Nephron progenitor cell (in vitro differentiated cells): Measurements from ENCODE around the gene SPSB3.

ENCODE experiments used
- DNase-seq: peaks from one replicate; pipeline ENCODE4 v3.0.0; 2021
- H3K27ac Mint-ChIP-seq: 2 replicates; pipeline ENCODE4 v1.8.0; 2021; ENCODE audit warnings: mild to moderate bottlenecking, moderate library complexity, mixed read lengths
- H3K27me3 Mint-ChIP-seq: 2 replicates; pipeline ENCODE4 v1.8.0; 2021; ENCODE audit warnings: mild to moderate bottlenecking, low read depth, mixed read lengths; ENCODE audit not compliant: poor library complexity
- H3K36me3 Mint-ChIP-seq: 2 replicates; pipeline ENCODE4 v1.8.0; 2021; ENCODE audit warnings: low read depth, mixed read lengths
- H3K4me1 Mint-ChIP-seq: 2 replicates; pipeline ENCODE4 v1.8.0; 2021; ENCODE audit warnings: mixed read lengths
- H3K4me3 Mint-ChIP-seq: 2 replicates; pipeline ENCODE4 v1.8.0; 2021; ENCODE audit warnings: mild to moderate bottlenecking, moderate library complexity, mixed read lengths
- H3K9me3 Mint-ChIP-seq: 2 replicates; pipeline ENCODE4 v1.8.0; 2021; ENCODE audit warnings: mild to moderate bottlenecking, moderate library complexity, mixed read lengths
- CTCF ChIP-seq: fragments of 200-600 bp; sonication (generic); IDR thresholded peaks from 2 replicates; pipeline ENCODE4 v1.5.0; 2021; ENCODE audit warnings: antibody characterized with exemption

The SPSB3 gene

DNA sequence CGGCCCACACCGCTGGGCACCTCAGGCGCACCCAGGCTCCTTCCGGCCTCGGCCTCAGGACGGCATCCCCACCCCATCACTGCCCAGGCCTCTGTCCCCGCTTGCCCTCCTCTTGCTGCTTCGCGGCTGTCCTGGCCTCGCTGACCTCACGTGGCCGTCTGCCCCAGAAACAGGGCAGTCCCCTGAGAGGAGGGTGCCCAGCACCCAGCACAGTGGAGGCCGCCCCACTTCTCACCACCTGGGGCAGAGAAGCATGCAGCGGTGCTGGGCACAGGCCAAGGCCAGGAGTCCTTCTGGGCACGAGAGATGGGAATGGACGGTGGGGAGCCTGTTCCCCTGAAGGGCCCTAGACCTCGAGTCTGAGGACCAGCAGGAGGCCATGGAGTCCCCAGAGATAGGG, 35.3 kb upstream of the SPSB3 start:
- Mint-ChIP-seq H3K4me3 (no peak overlapping the region), H3K36me3 (peaks cover 26% of the 10 kb centered on the region)

GRCh38 chr16:1817276-1817589, 34.9 kb upstream of the SPSB3 start:
- no peaks in the 10 kb centered on the region for H3K27me3 Mint-ChIP-seq
- H3K27ac Mint-ChIP-seq = peak overlapping the region; percentile 51
- peaks cover 26% of the 10 kb centered on the region for H3K36me3 Mint-ChIP-seq
- no peak for DNase-seq
- no peak for TF ChIP-seq CTCF
- H3K4me1 Mint-ChIP-seq = no peaks in the 10 kb centered on the region
- H3K9me3 Mint-ChIP-seq = no peaks in the 10 kb centered on the region
- H3K4me3 Mint-ChIP-seq = no peak overlapping the region

More for the DNA sequence above, 35.3 kb upstream of the SPSB3 start:
- Mint-ChIP-seq H3K4me1 (no peaks in the 10 kb centered on the region), H3K27me3 (no peaks in the 10 kb centered on the region), H3K9me3 (no peaks in the 10 kb centered on the region), H3K27ac (no peak overlapping the region)
- no peak for DNase-seq
- TF ChIP-seq CTCF = no peak

DNA sequence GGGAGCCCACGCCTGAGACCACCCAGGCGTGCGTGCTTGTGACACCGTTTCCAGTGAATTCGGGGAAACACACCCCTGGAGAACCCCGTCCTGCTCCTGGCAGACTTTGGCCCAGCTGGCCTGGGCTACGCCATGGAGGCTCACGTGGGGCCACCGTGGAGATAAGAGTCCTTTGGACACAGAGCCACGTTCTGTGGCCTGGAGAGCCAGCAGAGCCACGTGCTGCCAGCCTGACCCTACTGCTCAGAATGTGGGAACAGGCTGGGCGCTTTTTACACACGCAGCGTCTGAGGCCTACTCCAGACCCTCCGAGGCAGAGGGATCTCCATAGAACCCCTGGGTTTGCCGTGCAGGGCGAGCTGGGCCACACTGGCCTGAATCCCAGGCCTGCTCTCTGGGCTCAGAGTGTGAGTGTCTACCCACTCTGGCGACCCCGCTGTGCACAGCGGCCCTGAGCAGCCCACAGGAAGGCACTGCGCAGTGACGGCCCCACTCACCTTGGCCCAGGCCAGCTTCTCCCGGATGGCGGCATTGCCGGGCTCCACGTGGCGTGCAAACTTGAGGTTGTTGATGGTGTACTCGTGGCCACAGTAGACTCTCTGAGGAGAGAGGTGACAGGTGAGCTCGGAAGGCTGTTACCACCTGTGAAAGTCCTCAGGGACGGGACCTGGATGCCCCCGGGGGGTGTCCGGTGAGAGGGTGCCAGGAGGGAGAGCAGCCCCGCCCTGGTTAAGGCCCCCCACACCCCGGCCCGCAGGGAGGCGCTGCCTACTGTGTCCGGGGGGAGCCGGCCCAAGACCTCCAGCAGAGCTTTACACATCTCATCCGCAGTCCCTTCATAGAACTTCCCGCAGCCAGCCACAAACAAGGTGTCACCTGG, 34.3 kb upstream of the SPSB3 start:
- Mint-ChIP-seq H3K27me3 (no peaks in the 10 kb centered on the region), H3K4me3 (no peak overlapping the region), H3K9me3 (no peaks in the 10 kb centered on the region), H3K36me3 (peaks cover 26% of the 10 kb centered on the region), H3K27ac (no peak overlapping the region), H3K4me1 (no peaks in the 10 kb centered on the region)
- no peak for TF ChIP-seq CTCF
- DNase-seq = no peak

GRCh38 chr16:1815461-1815860, 33.1 kb upstream of the SPSB3 start:
- TF ChIP-seq CTCF = no peak
- Mint-ChIP-seq H3K27ac (no peak overlapping the region), H3K27me3 (no peaks in the 10 kb centered on the region)

GRCh38 chr16:1812732-1813163, 30.4 kb upstream of the SPSB3 start:
- no peaks in the 10 kb centered on the region for H3K27me3 Mint-ChIP-seq
- H3K4me3 Mint-ChIP-seq = no peak overlapping the region
- peaks cover 27% of the 10 kb centered on the region for H3K36me3 Mint-ChIP-seq
- peak; percentile 57 for DNase-seq
- peak; percentile 50 for TF ChIP-seq CTCF
- no peaks in the 10 kb centered on the region for H3K4me1 Mint-ChIP-seq
- H3K27ac Mint-ChIP-seq = no peak overlapping the region
- H3K9me3 Mint-ChIP-seq = no peaks in the 10 kb centered on the region

More at GRCh38 chr16:1815461-1815860, 33.1 kb upstream of the SPSB3 start:
- no peaks in the 10 kb centered on the region for H3K9me3 Mint-ChIP-seq
- H3K4me3 Mint-ChIP-seq = no peak overlapping the region
- H3K36me3 Mint-ChIP-seq = peaks cover 26% of the 10 kb centered on the region
- no peak for DNase-seq
- no peaks in the 10 kb centered on the region for H3K4me1 Mint-ChIP-seq

GRCh38 chr16:1810536-1810935, 28.2 kb upstream of the SPSB3 start:
- H3K27ac Mint-ChIP-seq = no peak overlapping the region
- H3K9me3 Mint-ChIP-seq = peaks cover 13% of the 10 kb centered on the region
- peaks cover 47% of the 10 kb centered on the region for H3K36me3 Mint-ChIP-seq
- H3K4me3 Mint-ChIP-seq = no peak overlapping the region
- H3K27me3 Mint-ChIP-seq = no peaks in the 10 kb centered on the region
- no peak for TF ChIP-seq CTCF
- DNase-seq = no peak
- no peaks in the 10 kb centered on the region for H3K4me1 Mint-ChIP-seq
